Jurkat, Clone E6-1 (cell line): ENCODE data around the gene MMEL1.
"Not testable (repeated sequence)": the region's sequence is repeated elsewhere in the genome, so short reads cannot be mapped to it uniquely, and the experiment has no call there.

ENCODE experiments used
- DNase-seq: peaks from one replicate; pipeline ENCODE4 v3.0.0-alpha.2; 2011; ENCODE audit warnings: low read depth, low spot score
- H3K4me3 ChIP-seq: 2 replicates; pipeline ENCODE4 v1.5.1; 2011; ENCODE audit warnings: mild to moderate bottlenecking, low read length, control low read depth, moderate library complexity

MMEL1 gene

DNA sequence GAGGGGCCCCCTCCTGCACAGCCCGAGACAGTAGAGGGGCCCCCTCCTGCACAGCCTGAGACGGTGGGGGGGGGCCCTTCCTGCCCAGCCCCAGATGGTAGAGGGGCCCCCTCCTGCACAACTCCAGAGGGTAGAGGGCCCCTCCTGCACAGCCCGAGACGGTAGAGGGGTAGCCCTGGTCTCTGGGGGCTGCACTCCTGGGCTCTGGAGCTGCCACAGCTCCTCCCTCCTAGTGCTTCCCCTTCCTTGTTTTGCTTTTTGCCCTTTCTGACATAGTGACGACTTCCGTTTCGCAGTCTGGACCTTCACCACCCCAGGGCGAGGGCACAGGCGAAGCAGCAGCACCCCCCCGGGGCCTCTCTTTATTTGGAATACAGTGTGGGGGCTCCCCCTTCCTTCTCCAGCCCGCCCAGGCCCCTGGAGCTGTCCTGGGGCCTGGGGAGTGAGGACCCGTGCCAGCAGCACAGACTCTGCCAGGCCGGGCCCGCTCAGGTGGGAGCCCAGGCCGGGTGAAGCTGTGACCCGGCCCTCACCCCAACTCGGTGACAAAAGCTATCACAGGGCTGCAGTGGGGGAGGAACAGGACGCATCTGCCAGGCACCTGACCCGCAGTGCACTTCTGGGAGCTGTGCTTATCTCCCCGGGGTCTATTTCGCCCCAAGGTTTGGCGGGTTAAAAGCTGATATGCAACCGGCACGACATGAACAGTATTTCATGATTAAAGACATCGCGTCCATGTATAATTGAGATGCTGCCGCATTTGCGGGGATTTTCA is 47.3 kb downstream of the MMEL1 start:
- peak; percentile 61 for DNase-seq
- H3K4me3 ChIP-seq = peak overlapping the region; percentile 92

DNA sequence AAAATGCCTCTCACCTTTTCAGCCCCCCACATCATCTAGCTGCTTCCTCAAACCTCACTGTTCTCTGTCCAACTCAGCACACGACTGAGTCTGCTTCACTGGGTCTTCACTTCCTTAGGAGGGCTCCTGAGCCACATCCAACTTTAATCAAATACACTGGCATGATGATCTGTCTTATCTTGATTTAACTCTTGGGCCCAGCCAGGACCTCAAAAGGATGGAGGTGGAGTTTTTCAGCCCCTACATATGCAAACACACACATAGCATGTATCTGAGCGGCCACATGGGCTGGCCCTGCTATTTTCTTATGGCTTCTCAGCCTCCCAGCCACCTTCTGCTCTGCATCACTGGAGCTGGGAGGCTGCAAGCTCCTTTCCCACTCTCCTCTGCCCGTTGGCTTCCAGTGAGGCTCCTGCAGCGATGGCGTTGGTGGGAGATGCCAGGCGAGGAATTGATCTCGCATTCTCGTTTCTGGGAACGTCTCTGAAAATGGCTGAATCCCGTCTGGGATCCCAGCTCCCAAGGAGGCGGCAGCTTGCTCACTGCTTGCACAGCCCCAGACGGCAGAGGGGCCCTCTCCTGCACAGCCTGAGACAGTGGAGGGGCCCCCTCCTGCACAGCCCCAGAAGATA is 48.0 kb downstream of the MMEL1 start:
- H3K4me3 ChIP-seq = peak overlapping the region; percentile 92
- DNase-seq = no peak

DNA sequence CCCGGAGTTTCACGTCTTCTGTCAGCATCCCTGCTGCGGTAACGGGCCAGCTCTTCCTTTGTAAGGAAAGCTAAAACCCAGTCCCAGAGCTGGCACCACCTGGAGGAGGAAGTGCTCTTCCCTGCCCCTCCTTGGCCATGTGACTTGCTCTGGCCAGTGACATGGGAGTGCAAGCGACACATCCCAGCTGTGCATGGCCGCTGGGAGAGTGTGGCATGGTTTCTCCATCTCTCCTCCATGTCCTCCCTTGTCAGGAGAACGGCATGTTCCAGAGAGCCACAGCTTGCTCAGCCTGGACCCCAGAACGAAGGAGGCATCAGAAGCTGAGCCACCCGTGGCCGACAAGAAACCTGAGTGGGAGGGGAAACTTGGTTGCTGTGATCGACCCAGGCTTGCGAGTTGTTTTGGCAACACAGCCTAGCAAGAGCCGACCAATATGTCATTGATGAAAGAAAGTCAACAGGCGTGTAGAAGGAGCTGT is 48.9 kb downstream of the MMEL1 start:
- DNase-seq = no peak
- H3K4me3 ChIP-seq = no peak overlapping the region

DNA sequence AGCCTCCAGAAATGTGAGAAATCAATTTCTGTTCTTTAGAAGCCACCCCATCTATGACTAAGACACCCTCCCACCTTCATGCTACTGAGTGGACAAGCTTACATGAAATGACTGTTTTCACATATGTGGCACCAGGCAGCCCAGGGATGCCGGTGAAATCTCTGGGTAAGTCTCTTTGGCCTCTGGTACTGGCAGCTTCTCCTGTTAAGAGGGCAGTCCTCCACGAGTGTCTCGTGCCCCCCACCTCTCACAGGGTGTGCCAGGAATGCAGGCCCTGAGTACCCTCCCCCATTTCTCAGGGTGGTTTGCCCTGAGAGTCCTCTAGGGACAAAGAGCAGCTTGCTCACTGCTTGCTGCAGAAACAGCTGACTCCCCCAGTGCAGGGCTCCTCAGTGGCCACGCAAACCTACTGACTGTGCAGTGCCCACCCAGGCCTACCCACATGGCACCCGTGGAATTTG is 49.5 kb downstream of the MMEL1 start:
- no peak for DNase-seq
- no peak overlapping the region for H3K4me3 ChIP-seq

DNA sequence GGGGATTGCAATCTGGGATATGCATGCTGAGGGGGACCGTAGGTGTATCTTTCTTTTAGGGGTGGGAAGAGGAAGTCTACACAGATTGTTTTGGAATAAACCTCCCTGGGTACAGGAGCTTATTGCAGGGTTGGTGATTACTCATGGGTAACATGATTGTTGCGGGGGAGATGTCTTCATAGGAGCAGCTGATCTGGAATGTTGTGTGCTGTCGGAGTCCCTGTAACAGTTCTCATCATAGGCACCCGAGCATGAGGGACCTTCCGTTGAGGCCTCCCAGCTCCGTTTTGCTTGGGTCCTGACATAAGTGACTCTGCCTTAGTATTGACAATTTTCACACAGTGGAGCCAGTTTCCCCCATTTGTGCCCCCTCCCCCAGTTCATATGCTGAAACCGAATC is 50.4 kb downstream of the MMEL1 start:
- H3K4me3 ChIP-seq = no peak overlapping the region
- DNase-seq = no peak

DNA sequence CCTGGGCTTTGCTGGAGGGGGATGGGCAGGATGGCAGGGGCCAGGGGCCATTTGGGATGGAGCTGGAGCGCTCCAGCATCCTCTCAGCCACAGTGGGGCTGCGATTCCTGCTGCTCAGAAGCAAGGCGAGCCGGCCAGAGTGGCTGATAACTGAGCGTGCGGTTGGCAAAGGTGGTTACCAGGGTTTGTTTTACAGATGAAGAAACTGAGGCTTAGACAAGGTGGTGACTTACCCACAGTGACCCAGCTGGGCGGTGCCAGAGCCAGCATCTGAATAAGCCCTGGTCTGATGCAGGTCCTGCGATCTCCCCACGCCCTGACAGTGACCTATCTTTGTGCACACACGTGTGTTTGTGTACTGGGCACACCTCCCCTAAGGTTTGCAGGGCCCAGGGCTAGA is 52.1 kb downstream of the MMEL1 start:
- DNase-seq = no peak
- no peak overlapping the region for H3K4me3 ChIP-seq

DNA sequence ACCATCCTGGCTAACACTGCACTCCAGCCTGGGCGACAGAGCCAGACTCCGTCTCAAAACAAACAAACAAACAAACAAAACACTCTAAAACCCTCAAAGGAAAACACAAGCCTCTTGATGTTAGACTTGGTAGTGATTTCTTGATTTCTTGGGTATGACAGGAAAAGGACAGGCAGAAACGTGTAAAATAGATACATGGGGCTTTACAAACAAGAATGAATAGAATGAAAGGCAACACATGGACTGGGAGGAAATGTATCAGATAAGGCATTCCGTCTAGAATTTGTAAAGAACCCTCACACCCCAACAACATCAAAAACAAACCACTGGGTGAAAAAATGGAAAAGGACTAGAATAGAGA is 54.1 kb downstream of the MMEL1 start:
- DNase-seq = no peak
- no peak overlapping the region for H3K4me3 ChIP-seq

DNA sequence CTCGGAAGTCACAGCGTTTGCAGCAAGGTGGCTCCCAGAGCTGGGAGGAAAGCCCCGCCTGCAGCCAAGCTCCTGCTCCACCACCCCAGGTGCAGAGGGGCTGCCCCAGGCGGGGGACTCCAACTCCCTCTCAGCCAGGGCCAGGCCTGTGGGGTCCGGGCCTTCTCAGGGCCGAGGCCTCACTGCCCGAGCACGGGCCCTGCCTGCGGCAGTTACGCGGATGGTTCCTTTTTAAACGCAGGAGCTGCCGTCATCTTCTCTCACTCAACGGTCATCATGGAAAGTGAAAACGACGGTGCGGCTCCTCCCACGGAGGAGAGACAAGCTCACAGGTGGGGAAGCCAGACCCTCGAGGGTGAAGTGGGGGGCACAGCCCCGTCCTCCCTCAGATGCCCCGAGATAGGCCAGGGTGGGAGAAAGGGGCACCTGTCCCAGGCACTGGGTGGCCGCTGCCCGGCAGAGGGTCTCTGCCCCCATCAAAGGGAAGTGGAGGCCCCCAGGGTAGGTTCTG is 55.2 kb downstream of the MMEL1 start:
- not testable (repeated sequence) for H3K4me3 ChIP-seq

DNA sequence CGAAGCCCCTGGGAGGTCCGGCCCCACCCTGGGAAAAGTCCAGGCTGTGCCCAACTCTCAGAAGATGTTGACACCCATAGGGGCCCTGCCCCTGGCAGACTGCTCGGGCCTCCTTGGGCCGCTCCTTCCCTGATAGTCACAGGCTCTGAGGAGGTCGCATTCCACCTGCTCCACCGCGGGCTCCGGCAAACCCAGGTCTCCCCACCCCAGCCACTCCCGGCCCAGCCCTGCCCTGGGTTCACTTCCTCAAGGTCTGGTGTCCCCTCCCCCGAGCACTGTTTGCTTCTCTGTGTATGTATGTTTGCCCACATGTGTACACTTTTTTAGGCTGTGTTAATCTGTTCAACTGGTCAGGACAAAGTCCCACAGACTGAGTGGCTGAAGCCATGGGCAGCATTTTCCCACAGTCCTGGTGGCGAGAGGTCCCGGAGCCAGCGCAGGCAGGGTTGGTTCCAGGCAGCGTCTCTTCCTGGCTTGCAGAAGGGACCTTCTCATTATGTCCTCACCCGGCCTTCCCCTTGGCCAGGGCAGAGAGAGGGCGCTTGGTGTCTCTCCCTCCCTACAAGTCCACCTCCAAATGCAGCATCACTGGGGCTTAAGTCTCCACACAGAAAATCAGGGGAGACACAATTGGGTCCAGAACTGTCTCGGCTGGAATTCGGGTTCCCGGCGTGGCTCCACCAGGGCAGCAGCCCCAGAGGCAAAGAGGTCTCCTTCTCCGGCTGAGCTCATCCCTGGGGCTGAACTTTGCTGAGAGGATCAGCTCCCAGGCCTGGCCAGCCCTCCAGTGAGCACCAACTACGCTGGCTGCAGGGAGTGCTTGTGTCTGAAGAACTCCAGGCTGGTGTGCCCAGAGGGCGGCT is 56.8 kb downstream of the MMEL1 start:
- no peak for DNase-seq
- H3K4me3 ChIP-seq = no peak overlapping the region

More for the DNA sequence above, 55.2 kb downstream of the MMEL1 start:
- not testable (repeated sequence) for DNase-seq

DNA sequence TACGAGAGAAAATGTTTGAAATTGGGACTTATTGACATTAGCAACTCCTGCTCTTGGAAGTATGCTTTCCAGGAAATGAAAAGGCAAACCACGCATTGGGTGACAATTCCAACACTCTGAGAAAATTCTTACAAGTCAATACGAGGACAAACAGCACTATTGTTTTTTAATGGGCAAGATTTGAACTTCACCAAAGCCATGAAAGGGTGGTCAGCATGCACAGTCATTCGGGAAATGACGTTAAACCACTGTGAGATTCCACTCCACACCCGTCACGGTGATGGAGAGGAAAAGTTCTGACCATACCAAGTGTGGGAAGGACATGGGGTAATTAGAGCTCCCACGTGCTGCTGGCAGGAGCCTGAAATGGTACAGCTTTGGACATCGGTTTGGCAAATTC is 58.5 kb downstream of the MMEL1 start:
- no peak overlapping the region for H3K4me3 ChIP-seq
- no peak for DNase-seq

DNA sequence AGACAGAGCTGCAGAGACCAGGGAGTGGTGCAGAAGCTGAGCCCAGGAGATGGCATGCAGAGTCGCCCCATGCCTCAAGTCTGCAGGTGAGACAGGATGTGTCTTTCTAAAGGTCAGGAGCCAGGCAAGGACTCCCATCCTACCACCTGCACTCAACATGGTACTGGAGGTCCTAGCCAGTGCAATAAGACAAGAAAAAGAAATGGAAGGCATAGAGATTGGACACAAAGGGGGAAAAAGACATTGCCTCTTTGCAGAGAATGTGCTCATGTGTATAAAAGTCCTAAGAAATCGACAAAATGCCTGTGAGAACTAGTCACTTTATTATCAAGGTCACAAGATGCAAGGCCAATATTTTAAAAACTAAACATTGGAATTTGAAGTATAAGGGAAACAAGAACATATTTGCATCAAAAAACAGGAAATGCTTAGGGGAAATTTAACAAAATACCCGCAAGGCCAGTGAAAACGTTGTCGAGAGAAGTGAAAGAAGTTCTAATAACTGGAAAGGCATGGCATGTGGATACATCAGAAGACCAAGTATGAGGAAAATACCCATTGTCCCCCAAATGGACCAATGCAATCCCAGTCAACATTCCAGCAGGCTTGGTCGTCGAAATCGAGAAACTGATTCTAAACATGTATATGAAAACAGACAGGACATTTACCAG is 59.4 kb downstream of the MMEL1 start:
- no peak for DNase-seq
- H3K4me3 ChIP-seq = no peak overlapping the region

DNA sequence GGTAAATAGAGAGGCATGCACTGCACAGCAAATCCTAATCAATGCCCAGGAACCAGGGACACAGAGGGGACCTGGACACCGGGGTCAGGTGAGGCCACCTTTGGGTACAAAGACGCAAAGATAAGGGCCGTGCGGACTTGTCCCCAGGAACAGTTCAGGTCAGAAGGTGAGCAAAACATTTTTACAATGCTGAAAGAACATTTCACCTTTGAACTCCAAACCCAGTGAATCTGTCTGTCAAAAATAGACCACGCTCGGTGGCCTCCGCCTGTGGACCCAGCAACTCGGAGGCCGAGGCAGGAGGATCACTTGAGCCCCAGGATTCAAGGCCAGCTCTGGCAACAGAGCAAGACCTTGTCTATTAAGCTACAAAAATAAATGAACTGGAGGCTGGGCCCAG is 61.5 kb downstream of the MMEL1 start:
- no peak for DNase-seq
- H3K4me3 ChIP-seq = no peak overlapping the region

DNA sequence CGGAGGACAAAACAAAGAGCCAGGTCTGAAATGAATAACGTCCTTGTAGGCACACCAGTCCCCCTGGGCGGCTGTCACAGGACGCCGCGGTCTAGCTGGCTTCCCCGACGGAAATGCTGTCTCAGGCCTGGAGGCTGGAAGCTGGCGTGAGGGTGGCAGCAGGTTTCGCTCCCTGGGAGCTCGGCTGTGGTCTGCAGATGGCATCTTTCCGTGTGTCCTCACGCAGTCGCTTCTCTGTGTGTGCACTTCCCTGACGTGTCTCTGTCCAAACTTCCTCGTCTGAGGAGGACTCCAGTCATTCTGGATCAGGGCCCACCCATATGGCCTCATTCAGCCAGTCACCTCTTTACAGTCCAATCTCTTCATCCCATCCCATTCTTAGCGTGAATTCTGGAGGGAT is 62.5 kb downstream of the MMEL1 start:
- H3K4me3 ChIP-seq = no peak overlapping the region
- no peak for DNase-seq

DNA sequence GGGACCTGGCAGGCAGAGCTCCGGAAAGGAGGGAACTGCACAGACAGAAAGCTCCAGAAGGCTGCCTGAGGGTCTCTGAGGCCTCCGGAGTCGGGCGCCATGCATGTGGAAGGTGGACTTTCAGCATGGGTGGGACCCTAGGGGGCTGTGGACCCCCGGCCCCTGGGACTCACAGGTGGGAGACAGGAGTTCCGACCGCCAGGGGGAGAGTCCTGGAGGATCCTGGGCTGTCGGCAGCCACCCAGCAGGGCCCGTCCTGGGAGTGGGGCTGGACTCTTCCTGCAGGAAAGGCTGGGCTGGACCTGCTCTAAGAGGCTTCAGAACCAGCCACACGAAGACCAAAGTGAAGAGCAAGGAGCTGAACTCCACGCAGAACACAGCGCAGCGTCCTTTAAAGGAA is 63.1 kb downstream of the MMEL1 start:
- H3K4me3 ChIP-seq, DNase-seq: not testable (repeated sequence)

DNA sequence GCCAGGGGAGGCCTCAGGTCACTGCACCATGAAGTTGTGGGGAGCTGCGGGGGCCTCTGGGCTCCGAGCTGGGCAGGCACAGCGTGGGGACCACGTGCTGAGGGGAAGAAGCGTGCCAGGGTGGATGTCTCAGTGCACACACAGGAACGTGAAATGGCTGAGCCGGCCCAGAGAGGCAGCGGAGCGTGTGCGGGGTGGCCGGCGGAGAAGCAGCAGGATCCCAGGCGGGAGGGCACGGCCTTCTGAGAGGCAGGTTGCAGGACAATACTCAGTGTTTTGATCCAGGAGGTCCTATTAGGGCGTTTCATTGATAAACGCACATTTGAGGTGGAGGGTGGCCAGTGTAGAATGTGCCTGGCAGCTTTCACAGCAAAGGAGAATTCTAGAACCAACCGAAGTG is 63.8 kb downstream of the MMEL1 start:
- no peak overlapping the region for H3K4me3 ChIP-seq

DNA sequence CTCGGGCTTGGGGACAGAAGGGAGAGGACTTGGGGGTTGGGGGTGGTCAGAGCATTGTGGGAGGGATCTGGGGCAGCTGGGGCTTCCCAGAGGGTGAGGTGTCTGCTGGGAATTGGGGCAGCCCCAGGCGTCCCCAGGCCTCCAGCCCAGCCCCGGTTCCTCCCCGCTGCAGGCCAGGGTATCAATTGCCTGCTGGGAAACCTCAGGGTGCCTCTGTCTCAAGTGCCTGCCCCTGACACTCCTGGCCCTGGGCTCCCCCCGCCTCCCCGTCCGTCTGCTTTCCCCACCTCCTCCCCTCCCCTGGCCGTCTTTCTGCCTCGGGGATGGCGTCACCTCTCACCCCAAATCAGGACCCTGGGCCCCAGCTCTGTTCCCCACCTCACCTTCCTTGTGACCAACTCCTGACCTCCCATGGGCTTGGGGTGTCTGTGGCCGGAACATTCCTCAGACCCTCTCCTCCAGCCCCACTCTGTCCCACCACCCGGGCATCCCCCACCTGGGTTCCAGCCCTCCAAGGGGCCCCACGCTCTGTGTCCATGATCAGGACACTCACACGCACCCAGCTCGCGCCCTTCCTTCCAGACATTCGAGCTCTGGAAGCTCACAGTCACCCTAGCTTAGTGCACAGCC is 64.5 kb downstream of the MMEL1 start:
- not testable (repeated sequence) for DNase-seq, H3K4me3 ChIP-seq

More for the DNA sequence above, 63.8 kb downstream of the MMEL1 start:
- no peak for DNase-seq

DNA sequence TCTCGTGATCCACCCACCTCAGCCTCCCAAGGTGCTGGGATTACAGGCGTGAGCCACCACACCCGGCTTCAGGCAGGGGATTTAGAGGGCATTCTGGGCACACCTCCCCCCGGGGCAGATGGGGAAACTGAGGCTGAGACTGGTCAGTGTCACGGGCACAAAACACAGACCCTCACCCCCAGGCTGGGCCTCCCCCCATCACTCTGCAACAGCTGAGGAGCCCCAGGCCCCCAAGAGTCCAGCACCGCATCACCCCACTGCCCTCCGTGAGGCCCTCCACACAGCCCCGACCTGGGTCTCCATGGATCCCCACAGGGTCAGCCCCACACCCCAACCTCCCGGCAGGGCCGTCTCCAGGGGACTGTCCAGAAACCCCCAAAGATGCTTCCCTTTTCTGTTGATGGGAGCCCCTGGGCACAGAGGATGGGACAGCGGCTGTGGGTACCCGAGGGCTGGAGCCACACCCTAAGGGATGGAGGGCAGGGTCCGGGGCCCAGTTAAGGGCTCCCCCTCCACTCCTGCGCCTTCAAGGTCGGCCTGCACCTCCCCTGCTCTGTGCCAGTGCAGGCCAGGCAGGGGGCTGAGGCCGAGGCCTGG is 65.6 kb downstream of the MMEL1 start:
- DNase-seq = no peak
- no peak overlapping the region for H3K4me3 ChIP-seq
